ENCODE data around the gene TTLL11. TPM values are rescaled to one million over a fixed set of nuclear protein-coding genes. Genes with fewer than 3 reads are reported as not detected.

The TTLL11 gene
- total RNA-seq, 6 experiments from 2014 or later: 3.2 to 5.2 (median 4.1) TPM

DNA sequence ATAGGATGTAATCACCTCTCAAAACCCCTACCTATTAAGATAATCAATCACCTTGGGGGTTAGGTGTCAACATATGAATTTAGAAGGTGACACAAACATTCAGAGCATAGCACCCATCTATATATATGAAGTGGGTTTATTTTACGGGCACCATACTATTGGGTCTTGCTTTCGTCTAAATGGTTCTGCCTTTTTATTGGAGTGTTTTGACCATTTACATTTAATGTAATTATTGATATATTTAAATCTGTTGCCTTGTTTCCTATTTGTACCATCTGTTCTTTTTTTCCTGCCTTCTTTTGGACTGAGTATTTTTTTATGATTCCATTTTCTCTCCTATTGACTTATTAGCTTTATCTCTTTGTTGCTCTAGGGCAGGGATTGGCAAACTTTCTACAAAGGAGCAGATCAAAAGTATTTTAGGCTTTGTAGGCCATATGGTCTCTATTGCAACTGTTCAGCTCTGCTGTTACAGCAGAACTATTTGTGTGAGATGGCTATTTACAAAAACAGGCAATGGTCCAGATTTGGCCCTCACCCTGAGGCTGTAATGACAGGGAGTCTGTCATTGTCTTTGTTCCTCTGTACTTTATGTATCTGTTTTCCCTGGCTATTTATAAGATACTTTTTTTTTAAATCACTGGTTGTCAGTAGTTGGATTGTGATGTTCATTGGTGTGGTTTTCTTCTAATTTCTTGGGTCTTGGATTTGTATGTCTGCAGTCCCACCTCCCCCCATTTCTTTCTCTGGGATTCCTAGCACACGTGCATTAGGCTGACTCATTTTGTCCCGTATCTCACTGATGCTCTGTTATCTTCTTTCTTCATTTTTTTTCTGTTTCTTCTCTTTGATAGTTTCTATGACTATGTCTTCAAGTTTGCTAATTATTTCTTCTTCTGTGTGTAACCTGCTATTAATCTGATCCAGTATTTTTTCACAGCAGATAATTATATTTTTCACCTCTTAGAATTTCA, 314.6 kb downstream of the TTLL11 start:
- no peaks in the 10 kb centered on the region for H3K27me3 ChIP-seq
- no peaks in the 10 kb centered on the region for H3K9me3 ChIP-seq
- WGBS (ENCODE audit: insufficient coverage, low coverage, low lambda C conversion rate, missing lambda C conversion rate): 96% methylated on average over 4 of the region's 4 CpGs
- H3K27ac ChIP-seq: no peak overlapping the region
- no peak for DNase-seq
- no peak overlapping the region for H3K4me3 ChIP-seq
- H3K4me1 ChIP-seq: peaks cover 0 to 9% (median 4%) of the 10 kb centered on the region in 4 donors
- peaks cover 0 to 23% (median 13%) of the 10 kb centered on the region in 4 donors for H3K36me3 ChIP-seq
- intact Hi-C loops (cut with DNase I): no loop called here
- TF ChIP-seq, protein P1, sequence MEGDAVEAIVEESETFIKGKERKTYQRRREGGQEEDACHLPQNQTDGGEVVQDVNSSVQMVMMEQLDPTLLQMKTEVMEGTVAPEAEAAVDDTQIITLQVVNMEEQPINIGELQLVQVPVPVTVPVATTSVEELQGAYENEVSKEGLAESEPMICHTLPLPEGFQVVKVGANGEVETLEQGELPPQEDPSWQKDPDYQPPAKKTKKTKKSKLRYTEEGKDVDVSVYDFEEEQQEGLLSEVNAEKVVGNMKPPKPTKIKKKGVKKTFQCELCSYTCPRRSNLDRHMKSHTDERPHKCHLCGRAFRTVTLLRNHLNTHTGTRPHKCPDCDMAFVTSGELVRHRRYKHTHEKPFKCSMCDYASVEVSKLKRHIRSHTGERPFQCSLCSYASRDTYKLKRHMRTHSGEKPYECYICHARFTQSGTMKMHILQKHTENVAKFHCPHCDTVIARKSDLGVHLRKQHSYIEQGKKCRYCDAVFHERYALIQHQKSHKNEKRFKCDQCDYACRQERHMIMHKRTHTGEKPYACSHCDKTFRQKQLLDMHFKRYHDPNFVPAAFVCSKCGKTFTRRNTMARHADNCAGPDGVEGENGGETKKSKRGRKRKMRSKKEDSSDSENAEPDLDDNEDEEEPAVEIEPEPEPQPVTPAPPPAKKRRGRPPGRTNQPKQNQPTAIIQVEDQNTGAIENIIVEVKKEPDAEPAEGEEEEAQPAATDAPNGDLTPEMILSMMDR (IDR thresholded peaks at IDR 0.05): no peak
- no peak for TF ChIP-seq POLR2A (IDR thresholded peaks at IDR 0.05)
- ATAC-seq: no peak

- Histone ChIP-seq H3K4me1 (peaks cover 0 to 22% (median 7%) of the 10 kb centered on the region in 4 donors), H3K9me3 (no peaks in the 10 kb centered on the region), H3K27me3 (no peaks in the 10 kb centered on the region), H3K4me3 (no peak overlapping the region), H3K36me3 (peaks cover 0 to 23% (median 8%) of the 10 kb centered on the region in 4 donors), H3K27ac (no peak overlapping the region)
- DNase-seq (no peak), ATAC-seq (no peak)
- intact Hi-C loops (cut with DNase I): no loop called here
- TF ChIP-seq, protein P1 (IDR thresholded peaks at IDR 0.05): no peak
- no peak for TF ChIP-seq POLR2A (IDR thresholded peaks at IDR 0.05)
- whole genome bisulfite sequencing (ENCODE audit: insufficient coverage, low coverage, low lambda C conversion rate, missing lambda C conversion rate): 87% methylated on average over 5 of the region's 8 CpGs
Measured at GRCh38 chr9:121776739-121777637, 316.1 kb downstream of the TTLL11 start.

- no peaks in the 10 kb centered on the region for H3K27me3 ChIP-seq
- intact Hi-C loops (cut with DNase I): no loop called here
- no peak overlapping the region for H3K4me3 ChIP-seq
- 93% methylated on average over 13 of the region's 23 CpGs for WGBS (ENCODE audit: insufficient coverage, low coverage, low lambda C conversion rate, missing lambda C conversion rate)
- H3K9me3 ChIP-seq: no peaks in the 10 kb centered on the region
- H3K27ac ChIP-seq: no peak overlapping the region
- H3K4me1 ChIP-seq: peaks cover 0 to 27% (median 7%) of the 10 kb centered on the region in 4 donors
- DNase-seq (peak in 2 of 3 donors; percentile 42 to 46), ATAC-seq (no peak)
- TF ChIP-seq POLR2A (IDR thresholded peaks at IDR 0.05): no peak
- TF ChIP-seq, protein P1 (IDR thresholded peaks at IDR 0.05): no peak
- H3K36me3 ChIP-seq: peaks cover 0 to 19% (median 3%) of the 10 kb centered on the region in 4 donors
Measured at GRCh38 chr9:121776001-121776738, 316.9 kb downstream of the TTLL11 start.

All from right lobe of liver (tissue), 6 donors.